HG03354 (cell line): ENCODE data around the gene TYMS.
A peak's percentile ranks its signal among the peaks of the same experiment; 100 is the strongest.

Experiments used
- ATAC-seq: cut with Tn5 transposase; IDR thresholded peaks from one replicate; pipeline ENCODE4 v1.9.1; 2021; ENCODE audit warnings: mild to moderate bottlenecking; ENCODE audit not compliant: unreplicated experiment, poor library complexity, severe bottlenecking

Gene TYMS

DNA sequence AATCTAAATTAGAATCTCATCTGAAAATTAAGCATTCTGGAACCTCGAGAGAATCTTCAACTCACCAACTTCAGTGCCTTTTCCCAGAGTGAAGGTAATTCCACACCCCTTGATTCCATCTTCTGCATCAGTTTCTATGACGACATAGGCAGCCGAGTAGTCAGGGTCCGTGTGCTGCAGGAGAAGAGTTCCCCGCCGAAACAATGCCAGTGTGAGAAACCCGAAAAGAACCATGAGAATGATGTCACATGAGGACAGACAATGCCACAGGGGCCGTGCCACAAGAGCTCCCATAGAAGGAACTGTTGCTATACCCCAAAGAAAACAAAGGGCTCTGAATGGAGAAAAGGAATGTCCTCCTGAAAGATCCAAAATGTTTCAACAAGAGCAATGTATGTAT is 49.0 kb downstream of the TYMS start:
- no peak for ATAC-seq

DNA sequence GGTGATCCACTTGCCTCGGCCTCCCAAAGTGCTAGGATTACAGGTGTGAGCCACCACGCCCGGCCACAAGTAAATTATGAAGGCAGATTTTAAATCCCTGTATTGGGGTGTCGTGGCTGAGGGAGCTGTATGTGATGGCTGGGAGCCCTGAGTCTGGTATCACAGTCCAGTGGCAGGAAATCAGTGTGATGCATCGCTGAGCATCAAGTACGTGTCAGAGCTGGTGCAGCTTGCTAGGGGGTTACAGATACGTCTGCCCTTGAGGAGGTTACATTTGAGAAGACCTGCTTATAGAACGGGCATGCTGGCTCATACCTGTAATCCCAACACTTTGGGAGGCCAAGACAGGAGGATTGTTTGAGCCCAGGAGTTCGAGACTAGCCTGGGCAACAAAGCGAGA is 50.6 kb downstream of the TYMS start:
- ATAC-seq = no peak

DNA sequence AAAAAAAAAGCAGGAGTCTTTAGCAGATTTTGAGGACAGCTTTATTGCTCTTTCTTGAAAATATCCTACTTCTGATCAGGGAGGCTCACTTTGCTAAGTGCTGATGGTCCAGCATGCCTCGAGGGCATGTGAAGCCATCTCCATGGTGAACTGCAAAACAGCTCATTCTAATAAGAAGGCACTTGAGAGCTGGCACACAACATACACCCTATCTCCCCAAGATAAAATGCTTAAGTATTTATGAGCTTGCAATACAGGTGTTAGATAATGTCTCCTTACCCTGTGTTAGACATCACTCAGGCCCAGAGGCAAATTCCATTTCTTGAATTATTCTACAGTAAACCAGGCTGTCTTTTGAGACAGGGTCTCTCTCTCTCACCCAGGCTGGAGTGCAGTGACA is 52.3 kb downstream of the TYMS start:
- ATAC-seq = no peak

DNA sequence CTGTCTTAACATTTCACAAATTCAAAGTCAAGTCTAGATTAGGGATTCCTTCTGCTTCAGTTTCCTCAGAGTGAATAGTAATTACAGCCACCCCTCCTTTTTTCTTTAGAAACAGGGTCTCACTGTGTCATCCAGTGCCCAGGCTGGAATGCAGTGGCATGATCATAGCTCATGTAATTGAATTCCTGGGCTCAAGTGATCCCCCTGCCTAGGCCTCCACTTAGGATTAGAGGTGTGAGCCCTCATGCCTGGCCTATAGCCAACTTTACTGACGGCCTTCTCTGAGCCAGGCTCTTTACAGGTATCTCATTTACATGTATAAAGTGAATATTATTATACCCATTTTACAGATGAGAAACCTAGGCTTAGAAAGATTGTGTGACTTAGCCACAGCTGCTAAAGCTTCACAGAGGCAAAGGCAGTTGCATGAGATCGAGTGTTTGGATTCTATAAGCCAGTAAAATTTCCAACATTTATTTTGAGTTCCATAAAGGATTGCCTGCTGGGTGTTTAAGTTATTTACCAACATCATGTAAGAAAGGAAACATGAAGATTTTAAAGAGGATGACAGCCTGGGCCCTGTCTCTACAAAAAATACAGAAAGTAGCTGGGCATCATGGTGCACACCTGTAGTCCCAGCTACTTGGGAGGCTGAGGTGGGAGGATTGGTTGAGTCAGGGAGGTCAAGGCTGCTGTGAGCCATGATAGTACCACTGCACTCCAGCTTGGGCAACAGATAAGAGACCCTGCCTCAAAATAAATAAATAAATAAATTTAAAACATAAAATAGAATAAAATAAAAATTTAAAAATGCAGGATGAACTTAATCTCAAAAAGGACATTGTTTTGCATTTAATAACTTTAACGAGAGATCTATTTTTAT is 53.2 kb downstream of the TYMS start:
- no peak for ATAC-seq

DNA sequence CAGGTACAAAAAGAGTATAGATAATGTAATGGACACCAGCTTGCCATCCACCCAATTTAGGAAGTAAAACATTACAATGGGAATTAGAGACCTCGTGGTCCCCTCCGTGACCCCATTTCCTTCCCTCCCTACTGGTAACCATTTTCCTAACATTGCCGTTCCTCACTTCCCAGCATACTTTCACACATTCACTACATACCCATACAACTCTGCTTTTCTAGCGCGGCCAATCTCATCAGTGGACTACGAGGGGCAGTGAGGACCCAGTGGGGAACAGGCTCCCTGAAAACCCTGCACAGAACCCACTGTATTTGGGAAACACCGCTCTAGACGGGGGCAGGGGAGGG is 53.8 kb downstream of the TYMS start:
- no peak for ATAC-seq

DNA sequence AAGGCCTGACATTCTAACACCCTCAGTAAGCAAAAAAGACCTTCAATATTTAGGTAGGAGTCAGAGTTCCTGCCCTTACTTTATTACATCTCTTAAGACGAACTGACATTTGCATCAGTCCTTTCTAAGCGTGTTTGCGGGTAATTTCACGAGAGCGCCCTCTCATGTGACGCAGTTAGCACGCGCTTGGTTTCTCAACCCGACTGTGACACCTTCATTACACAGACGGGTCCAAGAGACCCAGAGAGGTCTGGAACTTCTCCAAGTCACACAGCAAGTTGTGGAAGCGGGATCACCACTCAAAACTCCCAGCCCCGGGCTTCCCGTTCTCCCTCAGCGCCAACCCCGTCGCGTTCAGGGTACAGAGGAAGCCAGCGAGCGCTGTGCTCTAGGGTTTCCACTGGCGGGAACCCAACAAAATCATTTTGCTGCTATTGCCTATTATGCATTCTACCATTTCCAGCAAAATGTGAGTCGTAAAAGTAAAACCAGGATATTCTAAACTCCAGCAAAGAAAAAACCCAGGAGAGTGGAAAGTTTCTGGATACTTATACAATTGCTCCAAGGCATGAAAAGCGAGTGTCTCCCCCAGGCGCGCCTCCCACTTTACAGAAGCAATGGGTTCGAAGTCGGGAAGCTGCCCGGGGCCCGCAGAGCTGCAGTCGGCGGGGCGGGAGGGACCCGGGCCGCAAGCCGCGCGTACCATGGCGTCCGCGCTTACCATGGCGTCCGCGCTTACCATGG is 54.4 kb downstream of the TYMS start:
- ATAC-seq = peak; percentile 73

DNA sequence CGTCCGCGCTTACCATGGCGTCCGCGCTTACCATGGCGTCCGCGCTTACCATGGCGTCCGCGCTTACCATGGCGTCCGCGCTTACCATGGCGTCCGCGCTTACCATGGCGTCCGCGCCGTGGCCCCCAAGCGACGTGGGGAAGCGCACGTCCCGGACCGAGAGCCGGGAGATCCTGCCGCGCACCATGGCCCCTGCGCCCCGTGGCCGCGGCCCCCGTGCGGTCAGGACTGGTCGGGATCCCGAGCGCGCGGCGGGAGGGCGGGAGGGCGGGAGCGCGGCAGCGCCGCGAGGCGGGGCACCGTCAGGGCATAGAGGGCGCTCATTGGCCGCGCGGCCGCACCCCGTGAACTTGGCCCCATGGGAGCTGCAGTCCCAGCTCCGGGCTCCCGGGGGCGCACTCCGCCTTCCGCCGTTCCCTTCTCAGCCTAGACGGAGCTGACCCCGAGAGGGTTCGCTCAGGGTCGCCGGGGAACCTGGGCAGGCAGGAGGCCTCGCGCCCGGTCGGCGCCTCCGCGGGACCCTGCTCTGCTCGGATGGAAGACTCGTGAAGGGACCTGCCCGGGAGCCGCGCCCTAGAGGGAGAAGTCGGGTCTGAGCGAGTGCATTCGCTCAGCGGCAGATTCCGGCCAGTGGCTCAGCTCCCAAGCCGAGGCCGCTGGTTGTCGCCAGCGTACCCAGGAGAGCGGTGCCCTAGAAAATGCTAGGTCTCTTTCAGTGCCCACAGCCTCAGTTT is 55.1 kb downstream of the TYMS start, which contains the start of gene ENOSF1:
Gene ENOSF1, minus strand, starts transcription at position 230 of the 734 bp plus-strand sequence. Its CDS starts 43 bp downstream, at position 187.
- peak; percentile 88 for ATAC-seq

DNA sequence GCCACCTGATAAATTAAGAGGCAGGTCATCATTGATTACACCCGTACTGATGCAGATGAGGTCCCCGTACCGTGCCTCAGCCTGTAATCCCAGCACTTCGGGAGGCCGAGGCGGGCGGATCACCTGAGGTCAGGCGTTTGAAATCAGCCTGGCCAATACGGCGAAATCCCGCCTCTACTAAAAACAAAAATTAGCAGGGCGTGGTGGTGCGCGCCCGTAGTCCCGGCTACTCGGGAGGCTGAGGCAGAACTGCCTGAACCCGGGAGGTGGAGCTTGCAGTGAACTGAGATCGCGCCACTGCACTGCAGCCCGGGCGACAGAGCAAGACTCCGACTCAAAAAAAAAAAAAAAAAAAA is 55.7 kb downstream of the TYMS start:
- no peak for ATAC-seq

DNA sequence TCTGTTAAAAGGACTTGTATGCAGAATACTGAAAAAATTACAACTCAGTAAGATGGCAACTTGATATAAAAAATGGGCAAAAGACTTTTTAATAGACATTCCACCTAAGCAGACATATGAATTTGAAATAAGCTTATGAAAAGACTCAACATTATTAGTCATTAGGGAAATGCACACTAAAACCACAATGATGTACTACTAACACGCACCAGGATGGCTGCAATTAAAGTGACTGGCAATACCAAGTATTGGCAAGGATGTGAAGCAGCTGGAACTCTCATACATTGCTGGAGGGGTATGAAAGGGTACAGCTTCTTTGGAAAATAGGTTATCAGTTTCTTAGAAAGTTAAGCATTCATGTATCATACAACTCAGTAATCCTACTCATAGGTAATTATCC is 58.2 kb downstream of the TYMS start:
- no peak for ATAC-seq

DNA sequence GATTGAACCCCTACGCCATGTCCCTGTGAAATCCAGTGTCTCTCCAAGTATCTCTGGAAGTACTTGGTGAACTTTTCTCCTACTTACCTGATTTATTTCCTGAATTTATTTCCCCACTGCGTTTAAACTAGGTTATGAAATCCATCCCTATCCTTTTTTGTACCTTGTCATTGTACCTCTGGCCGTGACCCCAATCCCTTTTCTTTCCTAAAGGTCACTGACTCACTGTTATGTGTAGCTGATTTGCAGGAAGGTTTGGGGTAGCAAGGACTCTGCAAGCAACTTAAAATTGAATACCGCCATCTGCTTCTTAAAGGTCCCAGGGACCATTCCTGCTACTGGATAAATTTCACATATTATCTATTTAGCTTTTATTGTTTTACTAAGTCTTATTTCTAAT is 59.5 kb downstream of the TYMS start:
- no peak for ATAC-seq
